Fibroblast of lung (primary cell): ENCODE results near the gene SPATS2L. TPM values are rescaled to one million over a fixed set of nuclear protein-coding genes. Genes with fewer than 3 reads are reported as not detected.

Source experiments
- DNase-seq, 2 donors: peaks; one replicate each; pipeline versions ENCODE4 v3.0.0 to v3.0.0-alpha.2; 2010; ENCODE audit warnings: low read depth in 2 of 2
- H2AFZ ChIP-seq: 2 replicates; pipeline ENCODE4 v1.5.1; 2012; ENCODE audit warnings: low read length, control low read depth, inconsistent platforms
- H3K27ac ChIP-seq: 2 replicates; pipeline ENCODE4 v1.5.1; 2011; ENCODE audit warnings: low read length, control low read depth; ENCODE audit not compliant: insufficient read depth
- H3K27me3 ChIP-seq: 2 replicates; pipeline ENCODE4 v1.5.1; 2011; ENCODE audit warnings: mild to moderate bottlenecking, low read length; ENCODE audit not compliant: control insufficient read depth, insufficient read depth
- H3K36me3 ChIP-seq: 2 replicates; pipeline ENCODE4 v1.5.1; 2011; ENCODE audit warnings: low read length; ENCODE audit not compliant: control insufficient read depth, insufficient read depth
- H3K4me1 ChIP-seq: 2 replicates; pipeline ENCODE4 v1.5.1; 2011; ENCODE audit warnings: low read length; ENCODE audit not compliant: control insufficient read depth, insufficient read depth; ENCODE audit errors: extremely low read depth
- H3K4me2 ChIP-seq: 2 replicates; pipeline ENCODE4 v1.5.1; 2011; ENCODE audit warnings: low read length, control low read depth; ENCODE audit not compliant: insufficient read depth; ENCODE audit errors: extremely low read depth
- H3K4me3 ChIP-seq, 4 experiments: fragments of 200-600 bp in 1 of 4; sonication (generic) in 1 of 4; replicated peaks in 1 of 4; 2 replicates each; pipeline ENCODE4 v1.5.1; 2011 to 2016; ENCODE audit warnings: low read length in 4 of 4, low read depth in 3 of 4, mild to moderate bottlenecking in 3 of 4, control low read depth in 2 of 4, inconsistent platforms in 1 of 4, mixed read lengths in 1 of 4; ENCODE audit not compliant: insufficient read depth in 1 of 4; ENCODE audit errors: control extremely low read depth in 1 of 4
- H3K79me2 ChIP-seq: 2 replicates; pipeline ENCODE4 v1.5.1; 2012; ENCODE audit warnings: mild to moderate bottlenecking, low read length, inconsistent platforms; ENCODE audit not compliant: control insufficient read depth, insufficient read depth
- H3K9ac ChIP-seq: 2 replicates; pipeline ENCODE4 v1.5.1; 2011; ENCODE audit warnings: mild to moderate bottlenecking, low read length, control low read depth; ENCODE audit not compliant: insufficient read depth
- H3K9me3 ChIP-seq: 2 replicates; pipeline ENCODE4 v1.5.1; 2012; ENCODE audit warnings: low read depth, low read length; ENCODE audit not compliant: control insufficient read depth, insufficient read depth
- H4K20me1 ChIP-seq: 2 replicates; pipeline ENCODE4 v1.5.1; 2011; ENCODE audit warnings: low read length; ENCODE audit not compliant: control insufficient read depth, insufficient read depth; ENCODE audit errors: extremely low read depth
- EZH2 ChIP-seq: IDR thresholded peaks from 2 replicates; pipeline ENCODE4 v1.5.1; 2012; ENCODE audit warnings: low read length, control low read depth, mild to moderate bottlenecking; ENCODE audit errors: missing control alignments
- polyA plus RNA-seq, 2 donors: library from polyadenylated mRNA; depleted of rRNA in 1 of 2; stranded (reverse) in 1 of 2; unstranded in 1 of 2; fragments of >200 nt; gene quantifications; 2 replicates each; pipeline ENCODE4 v1.2.1, GENCODE V29; 2011 to 2012; ENCODE audit warnings: missing spikeins in 1 of 2
- total RNA-seq: library from RNA; depleted of rRNA; stranded (reverse); fragments of >200 nt; gene quantifications from 2 replicates; pipeline ENCODE4 v1.2.1, GENCODE V29; 2014
- TF ChIP-seq, protein P1 (sequence below), 2 donors: IDR thresholded peaks in 1 of 2; conservative IDR thresholded peaks in 1 of 2; 1 replicate in 1 of 2; 2 replicates in 1 of 2; pipeline ENCODE4 v1.5.1; 2011 to 2012; ENCODE audit warnings: low read length in 2 of 2, control low read depth in 1 of 2, inconsistent platforms in 1 of 2, low read depth in 1 of 2, mild to moderate bottlenecking in 1 of 2

SPATS2L gene
- total and polyA plus RNA-seq, 2 donors (not counting 1 experiment from before 2014, with no cell fraction given) = 73.8 to 291 TPM

DNA sequence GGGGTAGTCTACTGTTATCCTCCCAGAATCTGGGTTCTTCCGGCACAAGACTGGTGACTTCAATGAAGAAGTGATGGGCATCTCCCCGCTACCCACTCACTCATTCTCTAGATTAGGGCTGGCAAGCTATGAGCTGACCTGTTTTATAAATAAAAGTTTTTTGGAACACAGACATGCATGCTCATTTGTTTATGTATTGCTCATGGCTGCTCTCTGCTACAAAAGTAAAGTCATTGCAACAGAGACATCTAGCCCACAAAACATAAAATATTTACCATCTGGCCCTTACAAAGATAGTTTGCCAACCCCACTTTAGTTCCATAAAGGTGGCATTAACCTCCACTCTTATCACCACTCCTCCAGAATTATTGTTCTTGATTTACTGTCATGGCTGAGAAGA, 39.1 kb upstream of the SPATS2L start:
- no peaks in the 10 kb centered on the region for H3K4me1 ChIP-seq
- H3K79me2 ChIP-seq = no peaks in the 10 kb centered on the region
- no peak overlapping the region for H3K4me3 ChIP-seq
- no peaks in the 10 kb centered on the region for H4K20me1 ChIP-seq
- H3K9me3 ChIP-seq = no peaks in the 10 kb centered on the region
- H3K36me3 ChIP-seq = no peaks in the 10 kb centered on the region
- H3K27me3 ChIP-seq = no peaks in the 10 kb centered on the region
- no peak overlapping the region for H3K4me2 ChIP-seq
- no peak for TF ChIP-seq EZH2
- TF ChIP-seq, protein P1, sequence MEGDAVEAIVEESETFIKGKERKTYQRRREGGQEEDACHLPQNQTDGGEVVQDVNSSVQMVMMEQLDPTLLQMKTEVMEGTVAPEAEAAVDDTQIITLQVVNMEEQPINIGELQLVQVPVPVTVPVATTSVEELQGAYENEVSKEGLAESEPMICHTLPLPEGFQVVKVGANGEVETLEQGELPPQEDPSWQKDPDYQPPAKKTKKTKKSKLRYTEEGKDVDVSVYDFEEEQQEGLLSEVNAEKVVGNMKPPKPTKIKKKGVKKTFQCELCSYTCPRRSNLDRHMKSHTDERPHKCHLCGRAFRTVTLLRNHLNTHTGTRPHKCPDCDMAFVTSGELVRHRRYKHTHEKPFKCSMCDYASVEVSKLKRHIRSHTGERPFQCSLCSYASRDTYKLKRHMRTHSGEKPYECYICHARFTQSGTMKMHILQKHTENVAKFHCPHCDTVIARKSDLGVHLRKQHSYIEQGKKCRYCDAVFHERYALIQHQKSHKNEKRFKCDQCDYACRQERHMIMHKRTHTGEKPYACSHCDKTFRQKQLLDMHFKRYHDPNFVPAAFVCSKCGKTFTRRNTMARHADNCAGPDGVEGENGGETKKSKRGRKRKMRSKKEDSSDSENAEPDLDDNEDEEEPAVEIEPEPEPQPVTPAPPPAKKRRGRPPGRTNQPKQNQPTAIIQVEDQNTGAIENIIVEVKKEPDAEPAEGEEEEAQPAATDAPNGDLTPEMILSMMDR (conservative IDR thresholded peaks at IDR 0.05 in 1 of 2, IDR thresholded peaks at IDR 0.05 in 1 of 2; ENCODE audit: low read depth in 1 of 2, low read length in 2 of 2) = no peak
- DNase-seq = peak in 1 of 2 donors; percentile 21
- H3K27ac ChIP-seq = no peak overlapping the region
- no peak overlapping the region for H2AFZ ChIP-seq
- H3K9ac ChIP-seq = no peak overlapping the region

DNA sequence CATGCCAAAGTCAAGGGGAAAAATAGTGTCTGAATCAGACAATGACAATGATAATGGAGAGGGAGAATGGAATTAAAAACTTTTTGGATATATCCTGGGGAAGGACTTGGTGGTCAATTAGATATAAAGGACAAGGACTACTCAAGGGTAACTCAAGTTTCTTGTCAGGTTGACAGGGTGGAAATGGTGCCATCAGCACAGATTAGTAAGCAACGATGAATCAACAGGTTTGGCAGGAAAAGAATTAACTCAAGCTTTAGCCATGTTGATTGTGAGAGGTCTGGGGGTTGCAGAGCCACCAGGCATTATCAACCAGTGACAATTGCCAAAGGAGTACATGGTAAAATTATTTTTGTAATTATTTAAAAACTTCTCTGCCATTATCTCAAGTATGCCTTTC, 35.8 kb upstream of the SPATS2L start:
- H3K4me3 ChIP-seq = no peak overlapping the region
- no peak overlapping the region for H3K9ac ChIP-seq
- H3K9me3 ChIP-seq = no peaks in the 10 kb centered on the region
- H4K20me1 ChIP-seq = no peaks in the 10 kb centered on the region
- H3K4me1 ChIP-seq = no peaks in the 10 kb centered on the region
- H3K4me2 ChIP-seq = no peak overlapping the region
- no peak overlapping the region for H2AFZ ChIP-seq
- H3K36me3 ChIP-seq = no peaks in the 10 kb centered on the region
- H3K27ac ChIP-seq = no peak overlapping the region
- no peaks in the 10 kb centered on the region for H3K27me3 ChIP-seq
- TF ChIP-seq, protein P1 (conservative IDR thresholded peaks at IDR 0.05 in 1 of 2, IDR thresholded peaks at IDR 0.05 in 1 of 2; ENCODE audit: low read depth in 1 of 2, low read length in 2 of 2) = no peak
- TF ChIP-seq EZH2 = no peak
- H3K79me2 ChIP-seq = no peaks in the 10 kb centered on the region
- DNase-seq = no peak

DNA sequence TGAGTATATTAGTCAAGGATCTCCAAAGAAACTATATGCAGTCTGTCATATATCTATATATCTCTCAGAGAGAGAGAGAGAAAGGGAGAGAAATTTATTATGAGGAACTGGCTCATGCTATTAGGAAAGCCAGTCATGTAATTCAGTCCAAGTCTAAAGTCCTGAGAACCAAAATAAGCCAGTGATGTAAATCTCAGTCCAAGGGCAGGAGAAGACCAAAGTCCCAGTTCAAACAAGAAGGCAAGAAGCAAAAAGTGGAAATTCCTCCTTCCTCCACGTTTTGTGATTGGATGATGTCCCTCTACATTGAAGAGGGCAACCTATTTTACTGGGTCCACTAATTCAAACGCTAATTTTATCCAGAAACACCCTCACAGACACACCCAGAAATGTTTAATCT, 34.2 kb upstream of the SPATS2L start:
- no peaks in the 10 kb centered on the region for H3K9me3 ChIP-seq
- H4K20me1 ChIP-seq = no peaks in the 10 kb centered on the region
- H3K4me1 ChIP-seq = no peaks in the 10 kb centered on the region
- no peak for TF ChIP-seq EZH2
- TF ChIP-seq, protein P1 (conservative IDR thresholded peaks at IDR 0.05 in 1 of 2, IDR thresholded peaks at IDR 0.05 in 1 of 2; ENCODE audit: low read depth in 1 of 2, low read length in 2 of 2) = no peak
- no peak overlapping the region for H3K9ac ChIP-seq
- no peaks in the 10 kb centered on the region for H3K79me2 ChIP-seq
- H3K27ac ChIP-seq = no peak overlapping the region
- H3K36me3 ChIP-seq = no peaks in the 10 kb centered on the region
- no peak overlapping the region for H3K4me2 ChIP-seq
- no peak overlapping the region for H3K4me3 ChIP-seq
- H2AFZ ChIP-seq = no peak overlapping the region
- H3K27me3 ChIP-seq = no peaks in the 10 kb centered on the region
- DNase-seq = no peak
